ENCODE measurements around the gene IHH. TPM values are rescaled to one million over a fixed set of nuclear protein-coding genes. Genes with fewer than 3 reads are reported as not detected.

Gene IHH
- total RNA-seq, 6 donors from 2014 or later: 0.80 to 4.4 (median 1.5) TPM; not detected in 2

GRCh38 chr2:219022041-219022440 lies 38.7 kb downstream of the IHH start:
- H3K9me3 ChIP-seq: no peaks in the 10 kb centered on the region
- H3K4me1 ChIP-seq: peaks cover 0 to 11% (median 0%) of the 10 kb centered on the region in 4 donors
- ATAC-seq (ENCODE audit: low FRiP score in 2 of 2) (no peak), DNase-seq (peak in 1 of 2 donors; percentile 52)
- no peaks in the 10 kb centered on the region for H3K36me3 ChIP-seq
- no peaks in the 10 kb centered on the region for H3K27me3 ChIP-seq
- no peak overlapping the region for H3K27ac ChIP-seq
- H3K4me3 ChIP-seq: no peak overlapping the region
- WGBS, 2 donors: 81 to 88% methylated on average over 7 to 12 of the region's 12 CpGs
- TF ChIP-seq POLR2A (IDR thresholded peaks at IDR 0.05) (no peak), EP300 (IDR thresholded peaks at IDR 0.05) (no peak), CTCF (IDR thresholded peaks at IDR 0.05) (no peak), POLR2AphosphoS5 (IDR thresholded peaks at IDR 0.05) (no peak)

- DNase-seq: peak in 1 of 2 donors; percentile 52
- WGBS, 2 donors: 72 to 85% methylated on average over 5 to 9 of the region's 9 CpGs
- Histone ChIP-seq H3K4me1 (peaks cover 0 to 11% (median 0%) of the 10 kb centered on the region in 4 donors), H3K27me3 (no peaks in the 10 kb centered on the region), H3K4me3 (no peak overlapping the region), H3K27ac (no peak overlapping the region), H3K36me3 (no peaks in the 10 kb centered on the region), H3K9me3 (no peaks in the 10 kb centered on the region)
- TF ChIP-seq CTCF (IDR thresholded peaks at IDR 0.05) (no peak), EP300 (IDR thresholded peaks at IDR 0.05) (no peak), POLR2AphosphoS5 (IDR thresholded peaks at IDR 0.05) (no peak), POLR2A (IDR thresholded peaks at IDR 0.05) (no peak)
- peak in 1 of 2 donors; percentile 35 for ATAC-seq (ENCODE audit: low FRiP score in 2 of 2)
These were observed 39.1 kb downstream of the IHH start for GRCh38 chr2:219021591-219021990.

- H3K4me1 ChIP-seq: peaks cover 0 to 11% (median 0%) of the 10 kb centered on the region in 4 donors
- ATAC-seq (ENCODE audit: low FRiP score in 2 of 2) (no peak), DNase-seq (peak in 1 of 2 donors; percentile 55)
- H3K27me3 ChIP-seq: no peaks in the 10 kb centered on the region
- no peaks in the 10 kb centered on the region for H3K9me3 ChIP-seq
- no peak overlapping the region for H3K4me3 ChIP-seq
- no peaks in the 10 kb centered on the region for H3K36me3 ChIP-seq
- no peak for TF ChIP-seq POLR2A (IDR thresholded peaks at IDR 0.05)
- TF ChIP-seq CTCF (IDR thresholded peaks at IDR 0.05): no peak
- no peak for TF ChIP-seq POLR2AphosphoS5 (IDR thresholded peaks at IDR 0.05)
- TF ChIP-seq EP300 (IDR thresholded peaks at IDR 0.05): no peak
- WGBS, 2 donors: 55 to 59% methylated on average over 11 of the region's 11 CpGs
- H3K27ac ChIP-seq: no peak overlapping the region
These were observed 39.9 kb downstream of the IHH start for GRCh38 chr2:219020604-219021365.

GRCh38 chr2:219019436-219019835 lies 41.3 kb downstream of the IHH start:
- 88% methylated on average over 6 of the region's 6 CpGs; no CpG with 5 or more reads in 1 of the 2 donors for WGBS, 2 donors
- no peak for DNase-seq

More at GRCh38 chr2:219019436-219019835, 41.3 kb downstream of the IHH start:
- no peaks in the 10 kb centered on the region for H3K36me3 ChIP-seq
- H3K27ac ChIP-seq: no peak overlapping the region
- H3K9me3 ChIP-seq: no peaks in the 10 kb centered on the region
- no peak for TF ChIP-seq CTCF (IDR thresholded peaks at IDR 0.05)
- no peak for TF ChIP-seq POLR2AphosphoS5 (IDR thresholded peaks at IDR 0.05)
- no peak for TF ChIP-seq POLR2A (IDR thresholded peaks at IDR 0.05)
- TF ChIP-seq EP300 (IDR thresholded peaks at IDR 0.05): no peak
- no peak overlapping the region for H3K4me3 ChIP-seq
- H3K27me3 ChIP-seq: no peaks in the 10 kb centered on the region
- H3K4me1 ChIP-seq: peaks cover 0 to 11% (median 0%) of the 10 kb centered on the region in 4 donors
- ATAC-seq (ENCODE audit: low FRiP score in 2 of 2): no peak
